Measurements from ENCODE around the gene GPN3.
"Not testable (repeated sequence)": the region's sequence is repeated elsewhere in the genome, so short reads cannot be mapped to it uniquely, and the experiment has no call there.

Gene GPN3

GRCh38 chr12:110444455-110444854 is 23.6 kb downstream of the GPN3 start:
- DNase-seq (ENCODE audit: low spot score), result no peak

GRCh38 chr12:110436231-110436630 is 31.8 kb downstream of the GPN3 start:
- DNase-seq (ENCODE audit: low spot score), result no peak

- no peak for DNase-seq (ENCODE audit: low spot score)
Measured at GRCh38 chr12:110431957-110432587, 36.0 kb downstream of the GPN3 start.

GRCh38 chr12:110429676-110430075 is 38.4 kb downstream of the GPN3 start:
- DNase-seq (ENCODE audit: low spot score), result not testable (repeated sequence)

- DNase-seq (ENCODE audit: low spot score), result no peak
Measured at GRCh38 chr12:110426406-110426805, 41.7 kb downstream of the GPN3 start.

- DNase-seq (ENCODE audit: low spot score), result no peak
Measured at GRCh38 chr12:110424237-110424636, 43.8 kb downstream of the GPN3 start.

GRCh38 chr12:110421701-110422100 is 46.4 kb downstream of the GPN3 start:
- DNase-seq (ENCODE audit: low spot score), result no peak

DNA sequence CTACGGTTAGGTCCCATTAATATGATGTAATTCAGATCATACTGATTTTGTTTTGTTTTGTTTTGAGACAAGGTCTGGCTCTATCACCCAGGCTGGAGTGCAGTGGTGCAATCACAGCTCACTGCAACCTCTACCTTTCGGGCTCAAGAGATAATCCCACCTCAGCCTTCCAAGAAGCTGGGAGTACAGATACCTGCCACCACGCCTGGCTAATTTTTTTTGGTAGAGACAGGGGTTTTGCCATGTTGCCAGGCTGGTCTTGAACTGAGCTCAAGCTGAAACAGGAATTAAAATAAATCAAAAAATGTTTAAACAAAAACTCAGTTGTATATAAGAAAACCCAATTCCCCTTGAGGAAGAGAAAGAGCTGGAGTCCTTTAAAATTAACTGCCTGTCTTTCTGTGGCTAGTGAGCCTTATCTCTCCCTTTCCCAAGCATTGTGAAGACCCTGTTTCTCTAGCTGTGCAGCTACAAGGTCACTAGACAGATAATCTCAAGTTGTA is 46.8 kb downstream of the GPN3 start:
- no peak for DNase-seq (ENCODE audit: low spot score)

- not testable (repeated sequence) for DNase-seq (ENCODE audit: low spot score)
Measured at GRCh38 chr12:110420644-110421043, 47.4 kb downstream of the GPN3 start.

DNA sequence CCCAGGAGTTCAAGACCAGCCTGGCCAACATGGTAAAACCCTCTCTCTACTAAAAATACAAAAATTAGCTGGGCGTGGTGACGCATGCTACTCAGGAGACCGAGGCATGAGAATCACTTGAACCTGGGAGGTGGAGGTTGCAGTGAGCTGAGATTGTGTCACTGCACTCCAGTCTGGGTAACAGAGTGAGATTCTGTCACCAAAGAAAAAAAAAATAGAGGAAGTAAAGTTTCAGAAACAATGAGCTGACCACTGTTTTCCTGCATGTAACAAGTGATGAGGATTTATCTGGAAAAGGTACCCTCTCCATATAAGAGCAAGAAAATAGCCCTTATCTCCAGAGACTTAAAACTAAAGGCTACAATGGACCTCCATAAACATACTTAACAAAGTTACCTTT is 50.9 kb downstream of the GPN3 start:
- DNase-seq (ENCODE audit: low spot score), result not testable (repeated sequence)

- not testable (repeated sequence) for DNase-seq (ENCODE audit: low spot score)
Measured at GRCh38 chr12:110410086-110410485, 58.0 kb downstream of the GPN3 start.

DNA sequence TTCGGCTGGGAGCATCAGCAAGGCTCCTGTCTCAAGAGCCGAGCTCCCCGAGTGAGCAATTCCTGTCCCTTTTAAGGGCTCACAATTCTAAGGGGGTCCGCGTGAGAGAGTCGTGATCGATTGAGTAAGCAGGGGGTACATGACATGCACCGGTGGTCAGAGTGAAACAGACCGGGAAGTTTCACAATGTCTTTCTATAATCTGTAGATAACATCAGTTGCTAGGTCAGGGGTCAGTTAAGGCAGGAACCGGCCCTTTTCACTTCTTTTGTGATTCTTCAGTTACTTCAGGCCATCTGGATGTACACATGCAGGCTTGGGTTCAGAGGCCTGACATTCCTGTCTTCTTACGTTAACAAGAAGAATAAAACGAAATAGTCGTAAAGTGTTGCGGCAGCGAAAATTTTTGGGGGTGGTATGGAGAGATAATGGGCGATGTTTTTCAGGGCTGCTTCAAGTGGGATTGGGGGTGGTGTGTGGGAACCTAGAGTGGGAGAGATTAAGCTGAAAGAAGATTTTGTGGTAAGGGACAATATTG is 62.9 kb downstream of the GPN3 start:
- not testable (repeated sequence) for DNase-seq (ENCODE audit: low spot score)

DNA sequence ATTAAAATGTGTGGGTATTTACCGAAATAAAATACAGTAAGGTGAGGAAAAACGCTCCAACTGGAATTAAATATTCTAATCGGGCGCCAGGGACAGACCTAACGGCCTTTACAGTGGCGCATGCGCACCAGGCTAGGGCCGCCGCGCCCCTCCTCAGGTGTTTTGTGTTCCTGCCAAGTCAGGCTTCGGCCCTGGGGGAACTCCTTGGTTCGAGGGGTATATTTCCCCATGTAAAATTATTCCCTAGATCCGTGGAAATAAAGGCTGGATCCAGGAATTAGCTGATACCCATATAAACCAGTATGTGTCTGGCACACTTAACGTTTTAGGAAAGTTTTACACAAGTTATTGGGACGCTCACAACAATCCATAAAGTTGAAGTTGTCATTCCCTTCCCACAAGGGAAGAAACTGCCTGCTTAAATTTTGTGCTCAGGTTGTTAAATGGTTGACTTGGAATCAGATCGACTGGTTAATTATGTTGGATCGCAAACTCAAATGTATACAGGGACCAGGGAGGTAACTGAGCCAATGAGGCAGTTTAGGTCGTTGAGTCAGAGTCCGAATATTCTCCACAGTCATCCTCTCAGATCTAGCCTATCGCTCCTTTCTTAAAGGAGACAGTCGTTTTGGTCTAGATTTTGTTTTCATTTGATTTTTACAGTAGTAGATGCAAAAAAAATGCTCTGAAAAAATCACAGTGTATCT is 63.9 kb downstream of the GPN3 start:
- peak; percentile 83 for DNase-seq (ENCODE audit: low spot score)

DNA sequence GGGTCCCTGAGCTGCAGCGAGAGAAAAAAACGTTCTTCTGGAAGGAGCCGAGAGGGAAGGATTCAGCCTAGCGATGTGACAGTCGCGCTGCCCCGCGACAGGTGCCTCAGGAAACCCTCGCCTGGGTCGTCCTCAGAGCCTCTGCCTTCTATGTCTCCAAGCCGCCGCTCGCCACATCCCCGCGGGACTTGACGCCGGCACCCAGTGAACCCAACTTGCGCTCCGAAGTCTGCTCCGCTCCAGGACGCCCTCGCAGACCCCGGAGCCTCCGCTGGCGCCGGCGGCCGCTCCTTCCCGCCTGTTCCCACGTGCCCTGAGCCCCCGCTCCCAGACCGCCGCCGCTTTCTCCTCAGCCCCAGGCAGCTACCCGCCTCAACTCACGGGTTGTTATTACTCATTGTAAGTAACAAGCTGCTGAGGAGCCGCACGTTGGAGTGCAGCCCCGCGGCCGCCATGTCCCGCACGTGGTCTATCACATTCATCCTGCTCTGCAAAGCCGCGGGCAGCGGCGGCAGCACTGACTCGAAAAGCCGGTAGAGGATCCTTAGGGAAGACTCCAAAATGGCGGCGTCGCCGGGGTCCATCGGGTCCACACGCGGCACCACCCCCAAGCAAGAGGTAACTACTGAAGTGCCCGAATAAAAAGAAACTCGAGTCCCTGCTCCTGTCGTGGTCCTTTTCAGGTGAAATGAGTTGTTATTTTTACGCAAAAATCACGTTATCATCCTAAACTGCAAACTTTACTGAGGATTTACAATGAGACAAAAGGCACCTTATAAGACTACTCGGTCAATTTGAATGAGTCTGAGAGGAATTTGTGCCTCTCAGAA is 64.7 kb downstream of the GPN3 start, which contains the start of gene ANAPC7:
TSS of gene ANAPC7 (minus strand) at position 563 of the 830 bp plus-strand sequence. CDS start at position 482, 81 bp downstream.
- DNase-seq (ENCODE audit: low spot score), result peak; percentile 90
